Mesendoderm (in vitro differentiated cells): Measurements from ENCODE around the gene GC. TPM values are rescaled to one million over a fixed set of nuclear protein-coding genes. Genes with fewer than 3 reads are reported as not detected.

ENCODE experiments used
- small RNA-seq: library from polyadenylated mRNA; stranded (forward); fragments of <200 nt; extraction: miRNeasy Mini kit (QIAGEN cat#:217004); gene quantifications from one replicate; pipeline ENCODE3, GENCODE V24; 2013; ENCODE audit not compliant: insufficient read depth

GC gene

Small RNA genes lying within 50 kb of the gene (small RNA-seq; reads per million reads assigned to genes)
- not detected for gene RNA5SP163
